PFSK-1 (cell line): ENCODE data around the gene ANGPTL1.

ENCODE experiments used
- FOXP2 ChIP-seq: optimal IDR thresholded peaks from 2 replicates; pipeline ENCODE3; 2011; ENCODE audit warnings: borderline replicate concordance, control low read depth, inconsistent platforms; ENCODE audit not compliant: insufficient read depth; ENCODE audit errors: extremely low read length, extremely low read depth
- POLR2AphosphoS5 ChIP-seq: IDR thresholded peaks from 2 replicates; pipeline ENCODE4 v1.6.1; 2012; ENCODE audit warnings: low read depth, mild to moderate bottlenecking, control low read depth, low read length, moderate library complexity
- SIN3A ChIP-seq: IDR thresholded peaks from 2 replicates; pipeline ENCODE4 v1.6.1; 2012; ENCODE audit warnings: mild to moderate bottlenecking, low read length, moderate library complexity, borderline replicate concordance; ENCODE audit not compliant: insufficient read depth
- TAF1 ChIP-seq: IDR thresholded peaks from 2 replicates; pipeline ENCODE4 v1.6.1; 2012; ENCODE audit warnings: low read length, control low read depth, borderline replicate concordance; ENCODE audit not compliant: insufficient read depth
- TF ChIP-seq, protein P1 (sequence below), 2 experiments: IDR thresholded peaks; 2 replicates each; pipeline versions ENCODE4 v1.6.1 to v1.8.0; 2011 to 2012; ENCODE audit warnings: low read depth in 2 of 2, low read length in 2 of 2, control low read depth in 1 of 2, inconsistent platforms in 1 of 2, mild to moderate bottlenecking in 1 of 2, moderate library complexity in 1 of 2; ENCODE audit not compliant: insufficient read depth in 1 of 2

DNA sequence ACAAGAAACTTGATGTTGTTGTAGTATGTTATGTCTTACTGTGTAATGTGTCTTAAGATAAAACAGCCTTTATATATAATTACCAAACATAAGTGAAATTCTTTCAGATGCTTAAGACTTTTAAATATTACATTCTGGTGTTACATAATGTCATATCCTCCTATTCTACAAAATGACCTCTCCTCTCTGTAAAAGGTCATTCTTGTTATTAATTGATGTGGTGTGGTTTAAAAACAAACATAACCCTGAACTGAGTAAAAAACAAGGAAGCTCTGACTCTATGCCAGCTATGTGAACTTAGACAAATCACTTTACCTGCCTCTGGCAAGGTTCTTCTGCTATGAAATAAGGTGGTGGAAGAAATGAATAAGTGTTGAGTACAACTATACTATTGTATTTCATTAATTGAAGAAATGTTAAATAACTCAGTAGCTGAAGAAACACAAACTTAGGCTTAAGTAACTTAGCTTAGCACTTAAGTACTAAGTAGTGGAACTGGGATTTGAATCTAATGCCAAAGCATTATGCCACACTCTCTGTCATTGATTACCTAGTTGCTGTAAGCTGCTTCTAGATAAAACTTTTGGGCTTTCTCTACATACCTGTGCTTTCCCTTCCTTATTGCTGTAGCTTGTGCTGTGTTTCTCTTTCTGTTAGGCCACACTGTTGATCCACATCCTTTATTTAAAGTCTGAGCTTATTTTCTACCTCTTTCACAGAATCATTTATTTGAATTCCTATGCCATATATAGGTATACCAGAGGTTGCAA is 859 bp upstream of the ANGPTL1 start:
- TF ChIP-seq POLR2AphosphoS5 (no peak), SIN3A (no peak), TAF1 (no peak), FOXP2 (no peak)
- TF ChIP-seq, protein P1, sequence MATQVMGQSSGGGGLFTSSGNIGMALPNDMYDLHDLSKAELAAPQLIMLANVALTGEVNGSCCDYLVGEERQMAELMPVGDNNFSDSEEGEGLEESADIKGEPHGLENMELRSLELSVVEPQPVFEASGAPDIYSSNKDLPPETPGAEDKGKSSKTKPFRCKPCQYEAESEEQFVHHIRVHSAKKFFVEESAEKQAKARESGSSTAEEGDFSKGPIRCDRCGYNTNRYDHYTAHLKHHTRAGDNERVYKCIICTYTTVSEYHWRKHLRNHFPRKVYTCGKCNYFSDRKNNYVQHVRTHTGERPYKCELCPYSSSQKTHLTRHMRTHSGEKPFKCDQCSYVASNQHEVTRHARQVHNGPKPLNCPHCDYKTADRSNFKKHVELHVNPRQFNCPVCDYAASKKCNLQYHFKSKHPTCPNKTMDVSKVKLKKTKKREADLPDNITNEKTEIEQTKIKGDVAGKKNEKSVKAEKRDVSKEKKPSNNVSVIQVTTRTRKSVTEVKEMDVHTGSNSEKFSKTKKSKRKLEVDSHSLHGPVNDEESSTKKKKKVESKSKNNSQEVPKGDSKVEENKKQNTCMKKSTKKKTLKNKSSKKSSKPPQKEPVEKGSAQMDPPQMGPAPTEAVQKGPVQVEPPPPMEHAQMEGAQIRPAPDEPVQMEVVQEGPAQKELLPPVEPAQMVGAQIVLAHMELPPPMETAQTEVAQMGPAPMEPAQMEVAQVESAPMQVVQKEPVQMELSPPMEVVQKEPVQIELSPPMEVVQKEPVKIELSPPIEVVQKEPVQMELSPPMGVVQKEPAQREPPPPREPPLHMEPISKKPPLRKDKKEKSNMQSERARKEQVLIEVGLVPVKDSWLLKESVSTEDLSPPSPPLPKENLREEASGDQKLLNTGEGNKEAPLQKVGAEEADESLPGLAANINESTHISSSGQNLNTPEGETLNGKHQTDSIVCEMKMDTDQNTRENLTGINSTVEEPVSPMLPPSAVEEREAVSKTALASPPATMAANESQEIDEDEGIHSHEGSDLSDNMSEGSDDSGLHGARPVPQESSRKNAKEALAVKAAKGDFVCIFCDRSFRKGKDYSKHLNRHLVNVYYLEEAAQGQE (IDR thresholded peaks at IDR 0.05; ENCODE audit: insufficient read depth in 1 of 2, low read depth in 2 of 2, low read length in 2 of 2), result no peak
